BLaER1 treated with 17β-estradiol and CSF1 and Interleukin-3, amounts not matched to agents 10 nM and 100 nM (cell line): ENCODE measurements around the gene HCN3.
"Not testable (repeated sequence)": the region's sequence is repeated elsewhere in the genome, so short reads cannot be mapped to it uniquely, and the experiment has no call there.

Source experiments
- H3K27ac ChIP-seq, 11 experiments: shearing (Covaris generic); formaldehyde crosslinking; 2 replicates each; pipeline ENCODE4 v1.8.1; 2022
- H3K27me3 ChIP-seq, 11 experiments: shearing (Covaris generic); formaldehyde crosslinking; 2 replicates each; pipeline ENCODE4 v1.8.1; 2022
- H3K36me3 ChIP-seq, 11 experiments: shearing (Covaris generic); formaldehyde crosslinking; 2 replicates each; pipeline ENCODE4 v1.8.1; 2022
- H3K4me1 ChIP-seq, 10 experiments: shearing (Covaris generic); formaldehyde crosslinking; 2 replicates each; pipeline ENCODE4 v1.8.1; 2022
- H3K4me2 ChIP-seq, 11 experiments: shearing (Covaris generic); formaldehyde crosslinking; 2 replicates each; pipeline ENCODE4 v1.8.1; 2022
- H3K4me3 ChIP-seq, 10 experiments: shearing (Covaris generic); formaldehyde crosslinking; 2 replicates each; pipeline ENCODE4 v1.8.1; 2022
- H3K9ac ChIP-seq, 11 experiments: shearing (Covaris generic); formaldehyde crosslinking; 2 replicates each; pipeline ENCODE4 v1.8.1; 2022
- H3K9me3 ChIP-seq, 11 experiments: shearing (Covaris generic); formaldehyde crosslinking; replicated peaks in 1 of 11; 2 replicates each; pipeline ENCODE4 v1.8.1; 2022
- H4K20me1 ChIP-seq, 11 experiments: shearing (Covaris generic); formaldehyde crosslinking; 2 replicates each; pipeline ENCODE4 v1.8.1; 2022
- Cebpa-rat ChIP-seq, 11 experiments: shearing (Covaris generic); IDR thresholded peaks; 2 replicates each; pipeline ENCODE4 v1.8.1; 2022

The HCN3 gene

GRCh38 chr1:155284476-155284875 lies 7.2 kb downstream of the HCN3 start:
- Histone ChIP-seq H4K20me1 (peaks cover 0 to 11% (median 0%) of the 10 kb centered on the region in 11 experiments; a peak in 1 of 22 replicates), H3K36me3 (no peaks in the 10 kb centered on the region; a peak in 2 of 22 replicates), H3K4me1 (no peaks in the 10 kb centered on the region), H3K4me2 (no peak overlapping the region), H3K27me3 (no peaks in the 10 kb centered on the region), H3K27ac (no peak overlapping the region), H3K9ac (no peak overlapping the region), H3K4me3 (no peak overlapping the region), H3K9me3 (no peaks in the 10 kb centered on the region)
- TF ChIP-seq Cebpa-rat (IDR thresholded peaks at IDR 0.05) = no peak

- H4K20me1 ChIP-seq = 0 out of 22 replicates have a peak, but pooled peaks cover 0 to 9% (median 0%) of the 10 kb centered on the region in 11 experiments
- no peaks in the 10 kb centered on the region for H3K9me3 ChIP-seq
- no peaks in the 10 kb centered on the region for H3K4me1 ChIP-seq
- peak overlapping the region in 1 of 11 experiments; percentile 5; a peak in 1 of 22 replicates for H3K9ac ChIP-seq
- no peak overlapping the region for H3K4me3 ChIP-seq
- H3K27me3 ChIP-seq = no peaks in the 10 kb centered on the region
- H3K4me2 ChIP-seq = no peak overlapping the region
- no peak for TF ChIP-seq Cebpa-rat (IDR thresholded peaks at IDR 0.05)
- no peak overlapping the region for H3K27ac ChIP-seq
- no peaks in the 10 kb centered on the region; a peak in 2 of 22 replicates for H3K36me3 ChIP-seq
Observed at GRCh38 chr1:155285063-155285462, 7.8 kb downstream of the HCN3 start.

- no peaks in the 10 kb centered on the region for H3K27me3 ChIP-seq
- no peak for TF ChIP-seq Cebpa-rat (IDR thresholded peaks at IDR 0.05)
- no peak overlapping the region for H3K4me2 ChIP-seq
- no peak overlapping the region for H3K4me3 ChIP-seq
- H3K36me3 ChIP-seq = no peaks in the 10 kb centered on the region; a peak in 2 of 22 replicates
- 0 out of 22 replicates have a peak, but pooled peaks cover 0 to 9% (median 0%) of the 10 kb centered on the region in 11 experiments for H4K20me1 ChIP-seq
- 0 out of 22 replicates have a peak overlapping the region, but pooled peaks of 1 of the 11 experiments have one; percentile 5 for H3K9ac ChIP-seq
- H3K9me3 ChIP-seq = no peaks in the 10 kb centered on the region
- no peaks in the 10 kb centered on the region for H3K4me1 ChIP-seq
- H3K27ac ChIP-seq = no peak overlapping the region
Observed at GRCh38 chr1:155285631-155286044, 8.4 kb downstream of the HCN3 start.

GRCh38 chr1:155286544-155286943 lies 9.3 kb downstream of the HCN3 start:
- Histone ChIP-seq H3K4me1 (no peaks in the 10 kb centered on the region), H3K4me2 (no peak overlapping the region), H3K27ac (no peak overlapping the region), H4K20me1 (0 out of 22 replicates have a peak, but pooled peaks cover 0 to 9% (median 0%) of the 10 kb centered on the region in 11 experiments), H3K27me3 (no peaks in the 10 kb centered on the region), H3K36me3 (no peaks in the 10 kb centered on the region; a peak in 2 of 22 replicates), H3K9ac (no peak overlapping the region), H3K9me3 (no peaks in the 10 kb centered on the region), H3K4me3 (no peak overlapping the region)
- no peak for TF ChIP-seq Cebpa-rat (IDR thresholded peaks at IDR 0.05)

- TF ChIP-seq Cebpa-rat (IDR thresholded peaks at IDR 0.05) = no peak
- H3K4me1 ChIP-seq = no peaks in the 10 kb centered on the region
- no peaks in the 10 kb centered on the region for H3K9me3 ChIP-seq
- H3K4me3 ChIP-seq = no peak overlapping the region
- H3K4me2 ChIP-seq = no peak overlapping the region
- no peak overlapping the region for H3K9ac ChIP-seq
- H3K27ac ChIP-seq = no peak overlapping the region
- no peaks in the 10 kb centered on the region; a peak in 2 of 22 replicates for H3K36me3 ChIP-seq
- H3K27me3 ChIP-seq = no peaks in the 10 kb centered on the region
- 0 out of 22 replicates have a peak, but pooled peaks cover 0 to 9% (median 0%) of the 10 kb centered on the region in 11 experiments for H4K20me1 ChIP-seq
Observed at GRCh38 chr1:155287987-155288543, 10.8 kb downstream of the HCN3 start.

- H3K4me2 ChIP-seq = not testable (repeated sequence)
Observed at GRCh38 chr1:155291006-155291405, 13.7 kb downstream of the HCN3 start.

GRCh38 chr1:155293086-155293749 lies 16.0 kb downstream of the HCN3 start:
- no peaks in the 10 kb centered on the region for H4K20me1 ChIP-seq
- H3K27ac ChIP-seq = no peak overlapping the region
- no peak for TF ChIP-seq Cebpa-rat (IDR thresholded peaks at IDR 0.05)
- H3K9me3 ChIP-seq = no peaks in the 10 kb centered on the region
- no peak overlapping the region for H3K4me2 ChIP-seq
- H3K9ac ChIP-seq = no peak overlapping the region
- H3K4me3 ChIP-seq = no peak overlapping the region
- peaks cover 18 to 31% (median 24%) of the 10 kb centered on the region in 11 experiments; a peak in 20 of 22 replicates for H3K27me3 ChIP-seq
- peaks cover 0 to 7% (median 0%) of the 10 kb centered on the region in 10 experiments; a peak in 1 of 20 replicates for H3K4me1 ChIP-seq
- H3K36me3 ChIP-seq = no peaks in the 10 kb centered on the region

More at GRCh38 chr1:155291006-155291405, 13.7 kb downstream of the HCN3 start:
- not testable (repeated sequence) for H3K9ac ChIP-seq, H3K9me3 ChIP-seq, H3K4me3 ChIP-seq, H4K20me1 ChIP-seq, H3K4me1 ChIP-seq, H3K27ac ChIP-seq, H3K36me3 ChIP-seq
- peaks cover 18 to 28% (median 21%) of the 10 kb centered on the region in 11 experiments; a peak in 20 of 22 replicates for H3K27me3 ChIP-seq

- Histone ChIP-seq H3K9me3 (no peaks in the 10 kb centered on the region), H3K9ac (no peak overlapping the region), H3K4me2 (no peak overlapping the region), H3K36me3 (no peaks in the 10 kb centered on the region), H3K4me1 (peaks cover 0 to 7% (median 0%) of the 10 kb centered on the region in 10 experiments; a peak in 1 of 20 replicates), H4K20me1 (no peaks in the 10 kb centered on the region), H3K27me3 (peaks cover 18 to 31% (median 24%) of the 10 kb centered on the region in 11 experiments; a peak in 20 of 22 replicates), H3K4me3 (no peak overlapping the region), H3K27ac (no peak overlapping the region)
- no peak for TF ChIP-seq Cebpa-rat (IDR thresholded peaks at IDR 0.05)
Observed at GRCh38 chr1:155294520-155295182, 17.4 kb downstream of the HCN3 start.
